ENCODE measurements around the gene FHOD3. TPM values are rescaled to one million over a fixed set of nuclear protein-coding genes. Genes with fewer than 3 reads are reported as not detected.
"Not testable (repeated sequence)": the region's sequence is repeated elsewhere in the genome, so short reads cannot be mapped to it uniquely, and the experiment has no call there.

The FHOD3 gene
- total RNA-seq, 3 donors from 2014 or later: 2.7 to 14.4 (median 4.0) TPM

- no peak for TF ChIP-seq CTCF (IDR thresholded peaks at IDR 0.05)
- intact Hi-C loops (cut with DNase I, micrococcal nuclease): no loop called here
Measured at GRCh38 chr18:36717422-36718110, 420.1 kb downstream of the FHOD3 start.

GRCh38 chr18:36718705-36719328 lies 421.3 kb downstream of the FHOD3 start:
- DNase-seq (no peak), ATAC-seq (no peak)
- TF ChIP-seq CTCF (IDR thresholded peaks at IDR 0.05): no peak
- no peaks in the 10 kb centered on the region for H3K9me3 ChIP-seq
- intact Hi-C loops (cut with DNase I, micrococcal nuclease): no loop called here
- H3K4me3 ChIP-seq: no peak overlapping the region
- no peaks in the 10 kb centered on the region for H3K4me1 ChIP-seq (ENCODE audit: low read depth)
- H3K36me3 ChIP-seq (ENCODE audit: low read depth): no peaks in the 10 kb centered on the region

More at GRCh38 chr18:36717422-36718110, 420.1 kb downstream of the FHOD3 start:
- no peaks in the 10 kb centered on the region for H3K36me3 ChIP-seq (ENCODE audit: low read depth)
- H3K9me3 ChIP-seq: no peaks in the 10 kb centered on the region
- H3K4me1 ChIP-seq (ENCODE audit: low read depth): no peaks in the 10 kb centered on the region
- DNase-seq (no peak), ATAC-seq (no peak)
- no peak overlapping the region for H3K4me3 ChIP-seq

GRCh38 chr18:36719630-36720029 lies 422.1 kb downstream of the FHOD3 start:
- DNase-seq (no peak), ATAC-seq (no peak)
- Histone ChIP-seq H3K4me1 (ENCODE audit: low read depth) (no peaks in the 10 kb centered on the region), H3K9me3 (no peaks in the 10 kb centered on the region), H3K36me3 (ENCODE audit: low read depth) (no peaks in the 10 kb centered on the region), H3K4me3 (no peak overlapping the region)
- no peak for TF ChIP-seq CTCF (IDR thresholded peaks at IDR 0.05)
- intact Hi-C loops (cut with DNase I, micrococcal nuclease): no loop called here

GRCh38 chr18:36721351-36721750 lies 423.8 kb downstream of the FHOD3 start:
- H3K9me3 ChIP-seq; H3K4me3 ChIP-seq; H3K4me1 ChIP-seq (ENCODE audit: low read depth); H3K36me3 ChIP-seq (ENCODE audit: low read depth); DNase-seq; intact Hi-C loops (cut with DNase I, micrococcal nuclease); ATAC-seq: not testable (repeated sequence)

- no peak for DNase-seq
- H3K36me3 ChIP-seq (ENCODE audit: low read depth): no peaks in the 10 kb centered on the region
- H3K4me3 ChIP-seq: no peak overlapping the region
- intact Hi-C loops (cut with DNase I, micrococcal nuclease): no loop called here
- TF ChIP-seq CTCF (IDR thresholded peaks at IDR 0.05): no peak
- no peaks in the 10 kb centered on the region for H3K4me1 ChIP-seq (ENCODE audit: low read depth)
- no peaks in the 10 kb centered on the region for H3K9me3 ChIP-seq
- ATAC-seq: no peak
Measured at GRCh38 chr18:36724169-36724568, 426.7 kb downstream of the FHOD3 start.

- TF ChIP-seq CTCF (IDR thresholded peaks at IDR 0.05): no peak
- Histone ChIP-seq H3K4me1 (ENCODE audit: low read depth) (no peaks in the 10 kb centered on the region), H3K4me3 (no peak overlapping the region), H3K36me3 (ENCODE audit: low read depth) (no peaks in the 10 kb centered on the region), H3K9me3 (no peaks in the 10 kb centered on the region)
- DNase-seq: peak in 1 of 3 donors; percentile 41
- ATAC-seq: peak; percentile 20
- intact Hi-C loops (cut with DNase I, micrococcal nuclease): no loop called here
Measured at GRCh38 chr18:36724591-36725001, 427.1 kb downstream of the FHOD3 start.

Data from mucosa of descending colon (tissue), 3 donors.